ENCODE measurements around the gene FRY.

DNA sequence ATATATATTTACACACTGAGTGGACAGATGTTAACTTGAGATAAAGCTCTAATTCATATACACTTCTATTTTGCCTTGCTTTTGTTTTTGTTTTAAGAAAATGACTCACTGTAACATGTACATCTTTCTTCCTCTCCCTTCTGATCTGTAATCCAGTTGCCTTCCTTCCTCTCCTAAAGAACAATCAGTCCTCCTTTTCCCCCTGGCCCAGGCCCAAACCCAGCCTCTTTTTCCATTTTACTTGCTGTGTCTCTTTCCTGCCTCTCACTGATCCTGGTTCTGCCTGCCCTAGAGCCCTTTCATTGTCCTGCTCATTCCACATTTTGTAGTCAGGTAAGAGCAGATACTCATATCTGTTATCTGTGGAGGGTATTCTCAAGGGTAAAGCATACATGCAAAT is 232.8 kb downstream of the FRY start:
- TF ChIP-seq POLR2A (IDR thresholded peaks at IDR 0.05; ENCODE audit: low read length) (no peak), GATA1 (IDR thresholded peaks at IDR 0.05; ENCODE audit: low read depth, low read length) (no peak)

All from erythroblast (primary cell).